HepG2 (cell line): ENCODE data around the gene ALDOA. TPM values are rescaled to one million over a fixed set of nuclear protein-coding genes. Genes with fewer than 3 reads are reported as not detected.

Experiments
- BRD4 ChIP-seq: sonication (generic); formaldehyde crosslinking; IDR thresholded peaks from 2 replicates; pipeline ENCODE4 v1.4.0; 2020; ENCODE audit warnings: missing genetic modification reagents
- KDM5A ChIP-seq: fragments of 200-600 bp; sonication (generic); IDR thresholded peaks from 2 replicates; pipeline ENCODE4 v1.7.0; 2018; ENCODE audit warnings: antibody characterized with exemption, mild to moderate bottlenecking, low read length, borderline replicate concordance
- PRMT3 ChIP-seq: sonication (generic); formaldehyde crosslinking; IDR thresholded peaks from 2 replicates; pipeline ENCODE4 v1.8.1; 2022; ENCODE audit warnings: low read depth, mild to moderate bottlenecking, moderate library complexity, missing genetic modification reagents, borderline replicate concordance
- REPIN1 ChIP-seq: sonication (generic); formaldehyde crosslinking; IDR thresholded peaks from 2 replicates; pipeline ENCODE4 v1.8.0; 2022; ENCODE audit warnings: missing genetic modification reagents, low read depth, mild to moderate bottlenecking, borderline replicate concordance
- REXO4 ChIP-seq: sonication (generic); formaldehyde crosslinking; IDR thresholded peaks from 2 replicates; pipeline ENCODE4 v1.8.0; 2022; ENCODE audit warnings: missing genetic modification reagents, mild to moderate bottlenecking, borderline replicate concordance
- SYNCRIP ChIP-seq: fragments of 200-400 bp; formaldehyde crosslinking; IDR thresholded peaks from 2 replicates; pipeline ENCODE4 v1.6.1; 2018; ENCODE audit warnings: mild to moderate bottlenecking, low read depth, low read length; ENCODE audit not compliant: insufficient read depth
- TMF1 ChIP-seq: sonication (generic); formaldehyde crosslinking; IDR thresholded peaks from 2 replicates; pipeline ENCODE4 v1.8.1; 2022; ENCODE audit warnings: low read depth, missing genetic modification reagents
- ZNF350 ChIP-seq: sonication (generic); formaldehyde crosslinking; IDR thresholded peaks from 2 replicates; pipeline ENCODE4 v1.4.0; 2020; ENCODE audit warnings: mild to moderate bottlenecking, low read depth, missing genetic modification reagents, borderline replicate concordance
- ZNF7 ChIP-seq: IDR thresholded peaks from 2 replicates; pipeline ENCODE4 v1.6.1; 2016; ENCODE audit warnings: missing biosample characterization, missing genetic modification reagents
- polyA plus RNA-seq, 8 experiments: library from polyadenylated mRNA; depleted of rRNA in 3 of 8; stranded (reverse) in 7 of 8; unstranded in 1 of 8; fragments of >200 nt; fragmentation: Illumina TruSeq in 4 of 8; extraction: Trizol in 4 of 8; gene quantifications; 2 replicates each; pipeline versions ENCODE4 v1.2.1 to v1.2.3, GENCODE V29; 2011 to 2016; ENCODE audit warnings: low read depth in 4 of 8, missing spikeins in 1 of 8, mixed read lengths in 1 of 8; ENCODE audit not compliant: insufficient read depth in 1 of 8
- total RNA-seq, 5 experiments: library from RNA; depleted of rRNA; stranded (reverse); fragments of >200 nt; fragmentation: Illumina TruSeq; extraction: Trizol; gene quantifications; 2 replicates each; pipeline ENCODE4 v1.2.3, GENCODE V29; 2016; ENCODE audit warnings: low read depth in 1 of 5
- TF ChIP-seq, protein P1 (sequence below): sonication (generic); formaldehyde crosslinking; IDR thresholded peaks from 2 replicates; pipeline ENCODE4 v1.4.0; 2020; ENCODE audit warnings: missing genetic modification reagents, borderline replicate concordance
- TF ChIP-seq, protein P2 (sequence below): sonication (generic); formaldehyde crosslinking; IDR thresholded peaks from 2 replicates; pipeline ENCODE4 v1.4.0; 2020; ENCODE audit warnings: missing genetic modification reagents, borderline replicate concordance
- TF ChIP-seq, protein P3 (sequence below): sonication (generic); formaldehyde crosslinking; IDR thresholded peaks from 2 replicates; pipeline ENCODE4 v1.4.0; 2020; ENCODE audit warnings: missing genetic modification reagents, borderline replicate concordance
- TF ChIP-seq, protein P4 (sequence below): IDR thresholded peaks from 2 replicates; pipeline ENCODE4 v1.6.1; 2016; ENCODE audit warnings: control low read depth
- TF ChIP-seq, protein P5 (sequence below): sonication (generic); formaldehyde crosslinking; IDR thresholded peaks from 2 replicates; pipeline ENCODE4 v1.5.1; 2020; ENCODE audit warnings: missing genetic modification reagents, mild to moderate bottlenecking, borderline replicate concordance

Gene ALDOA
- total and polyA plus RNA-seq, 2 of the 13 experiments (the other 11 are each of a cell fraction or from before 2014, with no cell fraction given): 925 to 1,884 TPM

DNA sequence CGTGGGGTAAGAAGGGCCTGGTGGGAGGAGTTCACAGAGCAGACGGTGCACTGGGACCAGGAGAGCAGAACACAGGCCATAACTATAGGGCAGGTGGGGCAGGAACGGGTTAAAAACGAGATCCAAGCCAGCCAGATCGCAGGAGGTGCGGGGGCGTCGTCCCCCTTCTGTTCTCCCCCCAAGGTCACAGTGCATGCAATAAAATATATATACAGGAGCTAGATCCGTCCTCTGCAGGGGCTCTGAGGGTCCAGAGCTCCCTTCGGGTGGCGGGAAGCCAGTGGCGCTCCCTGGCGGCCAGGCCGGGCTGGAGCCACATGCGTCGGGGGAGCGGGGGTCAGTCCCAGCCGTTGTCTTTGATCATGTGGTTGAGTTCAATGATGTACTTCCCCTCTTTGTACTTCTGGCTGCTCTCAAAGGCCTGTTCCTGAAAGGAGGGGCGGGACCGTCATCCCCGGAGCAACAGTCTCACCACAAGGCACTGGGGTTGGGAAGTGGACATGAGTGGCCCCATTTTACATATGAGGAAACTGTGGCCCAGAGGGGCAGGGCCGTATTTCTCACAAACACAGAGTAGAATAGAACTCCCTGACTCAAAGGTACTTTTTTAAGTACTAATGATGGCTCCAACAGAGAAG, 26.9 kb downstream of the ALDOA start (continued):
- TF ChIP-seq, protein P1, sequence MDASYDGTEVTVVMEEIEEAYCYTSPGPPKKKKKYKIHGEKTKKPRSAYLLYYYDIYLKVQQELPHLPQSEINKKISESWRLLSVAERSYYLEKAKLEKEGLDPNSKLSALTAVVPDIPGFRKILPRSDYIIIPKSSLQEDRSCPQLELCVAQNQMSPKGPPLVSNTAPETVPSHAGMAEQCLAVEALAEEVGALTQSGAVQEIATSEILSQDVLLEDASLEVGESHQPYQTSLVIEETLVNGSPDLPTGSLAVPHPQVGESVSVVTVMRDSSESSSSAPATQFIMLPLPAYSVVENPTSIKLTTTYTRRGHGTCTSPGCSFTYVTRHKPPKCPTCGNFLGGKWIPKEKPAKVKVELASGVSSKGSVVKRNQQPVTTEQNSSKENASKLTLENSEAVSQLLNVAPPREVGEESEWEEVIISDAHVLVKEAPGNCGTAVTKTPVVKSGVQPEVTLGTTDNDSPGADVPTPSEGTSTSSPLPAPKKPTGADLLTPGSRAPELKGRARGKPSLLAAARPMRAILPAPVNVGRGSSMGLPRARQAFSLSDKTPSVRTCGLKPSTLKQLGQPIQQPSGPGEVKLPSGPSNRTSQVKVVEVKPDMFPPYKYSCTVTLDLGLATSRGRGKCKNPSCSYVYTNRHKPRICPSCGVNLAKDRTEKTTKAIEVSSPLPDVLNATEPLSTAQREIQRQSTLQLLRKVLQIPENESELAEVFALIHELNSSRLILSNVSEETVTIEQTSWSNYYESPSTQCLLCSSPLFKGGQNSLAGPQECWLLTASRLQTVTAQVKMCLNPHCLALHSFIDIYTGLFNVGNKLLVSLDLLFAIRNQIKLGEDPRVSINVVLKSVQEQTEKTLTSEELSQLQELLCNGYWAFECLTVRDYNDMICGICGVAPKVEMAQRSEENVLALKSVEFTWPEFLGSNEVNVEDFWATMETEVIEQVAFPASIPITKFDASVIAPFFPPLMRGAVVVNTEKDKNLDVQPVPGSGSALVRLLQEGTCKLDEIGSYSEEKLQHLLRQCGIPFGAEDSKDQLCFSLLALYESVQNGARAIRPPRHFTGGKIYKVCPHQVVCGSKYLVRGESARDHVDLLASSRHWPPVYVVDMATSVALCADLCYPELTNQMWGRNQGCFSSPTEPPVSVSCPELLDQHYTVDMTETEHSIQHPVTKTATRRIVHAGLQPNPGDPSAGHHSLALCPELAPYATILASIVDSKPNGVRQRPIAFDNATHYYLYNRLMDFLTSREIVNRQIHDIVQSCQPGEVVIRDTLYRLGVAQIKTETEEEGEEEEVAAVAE (CRISPR knock-in tag): no peak
- peak; percentile 60; the same call in 1 of the 2 replicates for TF ChIP-seq KDM5A
- TF ChIP-seq REPIN1: peak; percentile 90
- no peak for TF ChIP-seq TMF1 (CRISPR knock-in tag)
- TF ChIP-seq SYNCRIP: no peak
- TF ChIP-seq, protein P2, sequence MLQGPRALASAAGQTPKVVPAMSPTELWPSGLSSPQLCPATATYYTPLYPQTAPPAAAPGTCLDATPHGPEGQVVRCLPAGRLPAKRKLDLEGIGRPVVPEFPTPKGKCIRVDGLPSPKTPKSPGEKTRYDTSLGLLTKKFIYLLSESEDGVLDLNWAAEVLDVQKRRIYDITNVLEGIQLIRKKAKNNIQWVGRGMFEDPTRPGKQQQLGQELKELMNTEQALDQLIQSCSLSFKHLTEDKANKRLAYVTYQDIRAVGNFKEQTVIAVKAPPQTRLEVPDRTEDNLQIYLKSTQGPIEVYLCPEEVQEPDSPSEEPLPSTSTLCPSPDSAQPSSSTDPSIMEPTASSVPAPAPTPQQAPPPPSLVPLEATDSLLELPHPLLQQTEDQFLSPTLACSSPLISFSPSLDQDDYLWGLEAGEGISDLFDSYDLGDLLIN (CRISPR knock-in tag): peak; percentile 94; the same call in 1 of the 2 replicates
- TF ChIP-seq, protein P3, sequence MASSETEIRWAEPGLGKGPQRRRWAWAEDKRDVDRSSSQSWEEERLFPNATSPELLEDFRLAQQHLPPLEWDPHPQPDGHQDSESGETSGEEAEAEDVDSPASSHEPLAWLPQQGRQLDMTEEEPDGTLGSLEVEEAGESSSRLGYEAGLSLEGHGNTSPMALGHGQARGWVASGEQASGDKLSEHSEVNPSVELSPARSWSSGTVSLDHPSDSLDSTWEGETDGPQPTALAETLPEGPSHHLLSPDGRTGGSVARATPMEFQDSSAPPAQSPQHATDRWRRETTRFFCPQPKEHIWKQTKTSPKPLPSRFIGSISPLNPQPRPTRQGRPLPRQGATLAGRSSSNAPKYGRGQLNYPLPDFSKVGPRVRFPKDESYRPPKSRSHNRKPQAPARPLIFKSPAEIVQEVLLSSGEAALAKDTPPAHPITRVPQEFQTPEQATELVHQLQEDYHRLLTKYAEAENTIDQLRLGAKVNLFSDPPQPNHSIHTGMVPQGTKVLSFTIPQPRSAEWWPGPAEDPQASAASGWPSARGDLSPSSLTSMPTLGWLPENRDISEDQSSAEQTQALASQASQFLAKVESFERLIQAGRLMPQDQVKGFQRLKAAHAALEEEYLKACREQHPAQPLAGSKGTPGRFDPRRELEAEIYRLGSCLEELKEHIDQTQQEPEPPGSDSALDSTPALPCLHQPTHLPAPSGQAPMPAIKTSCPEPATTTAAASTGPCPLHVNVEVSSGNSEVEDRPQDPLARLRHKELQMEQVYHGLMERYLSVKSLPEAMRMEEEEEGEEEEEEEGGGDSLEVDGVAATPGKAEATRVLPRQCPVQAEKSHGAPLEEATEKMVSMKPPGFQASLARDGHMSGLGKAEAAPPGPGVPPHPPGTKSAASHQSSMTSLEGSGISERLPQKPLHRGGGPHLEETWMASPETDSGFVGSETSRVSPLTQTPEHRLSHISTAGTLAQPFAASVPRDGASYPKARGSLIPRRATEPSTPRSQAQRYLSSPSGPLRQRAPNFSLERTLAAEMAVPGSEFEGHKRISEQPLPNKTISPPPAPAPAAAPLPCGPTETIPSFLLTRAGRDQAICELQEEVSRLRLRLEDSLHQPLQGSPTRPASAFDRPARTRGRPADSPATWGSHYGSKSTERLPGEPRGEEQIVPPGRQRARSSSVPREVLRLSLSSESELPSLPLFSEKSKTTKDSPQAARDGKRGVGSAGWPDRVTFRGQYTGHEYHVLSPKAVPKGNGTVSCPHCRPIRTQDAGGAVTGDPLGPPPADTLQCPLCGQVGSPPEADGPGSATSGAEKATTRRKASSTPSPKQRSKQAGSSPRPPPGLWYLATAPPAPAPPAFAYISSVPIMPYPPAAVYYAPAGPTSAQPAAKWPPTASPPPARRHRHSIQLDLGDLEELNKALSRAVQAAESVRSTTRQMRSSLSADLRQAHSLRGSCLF (CRISPR knock-in tag): no peak
- TF ChIP-seq PRMT3 (CRISPR knock-in tag): no peak
- TF ChIP-seq, protein P4, sequence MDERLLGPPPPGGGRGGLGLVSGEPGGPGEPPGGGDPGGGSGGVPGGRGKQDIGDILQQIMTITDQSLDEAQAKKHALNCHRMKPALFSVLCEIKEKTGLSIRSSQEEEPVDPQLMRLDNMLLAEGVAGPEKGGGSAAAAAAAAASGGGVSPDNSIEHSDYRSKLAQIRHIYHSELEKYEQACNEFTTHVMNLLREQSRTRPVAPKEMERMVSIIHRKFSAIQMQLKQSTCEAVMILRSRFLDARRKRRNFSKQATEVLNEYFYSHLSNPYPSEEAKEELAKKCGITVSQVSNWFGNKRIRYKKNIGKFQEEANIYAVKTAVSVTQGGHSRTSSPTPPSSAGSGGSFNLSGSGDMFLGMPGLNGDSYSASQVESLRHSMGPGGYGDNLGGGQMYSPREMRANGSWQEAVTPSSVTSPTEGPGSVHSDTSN: no peak
- TF ChIP-seq, protein P5, sequence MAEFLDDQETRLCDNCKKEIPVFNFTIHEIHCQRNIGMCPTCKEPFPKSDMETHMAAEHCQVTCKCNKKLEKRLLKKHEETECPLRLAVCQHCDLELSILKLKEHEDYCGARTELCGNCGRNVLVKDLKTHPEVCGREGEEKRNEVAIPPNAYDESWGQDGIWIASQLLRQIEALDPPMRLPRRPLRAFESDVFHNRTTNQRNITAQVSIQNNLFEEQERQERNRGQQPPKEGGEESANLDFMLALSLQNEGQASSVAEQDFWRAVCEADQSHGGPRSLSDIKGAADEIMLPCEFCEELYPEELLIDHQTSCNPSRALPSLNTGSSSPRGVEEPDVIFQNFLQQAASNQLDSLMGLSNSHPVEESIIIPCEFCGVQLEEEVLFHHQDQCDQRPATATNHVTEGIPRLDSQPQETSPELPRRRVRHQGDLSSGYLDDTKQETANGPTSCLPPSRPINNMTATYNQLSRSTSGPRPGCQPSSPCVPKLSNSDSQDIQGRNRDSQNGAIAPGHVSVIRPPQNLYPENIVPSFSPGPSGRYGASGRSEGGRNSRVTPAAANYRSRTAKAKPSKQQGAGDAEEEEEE (CRISPR knock-in tag): 0 out of 2 replicates have a peak, but pooled peaks have one; percentile 88
- TF ChIP-seq ZNF7 (CRISPR knock-in tag): no peak
- TF ChIP-seq REXO4 (CRISPR knock-in tag): no peak
- no peak; the same call in none of the 2 replicates for TF ChIP-seq BRD4
- TF ChIP-seq ZNF350 (CRISPR knock-in tag): peak; percentile 83
